Left ventricle myocardium inferior (tissue), 1 donor: Measurements from ENCODE around the gene TP53BP1. TPM values are rescaled to one million over a fixed set of nuclear protein-coding genes. Genes with fewer than 3 reads are reported as not detected.

Source experiments
- DNase-seq: peaks from one replicate; pipeline ENCODE4 v3.0.0-alpha.2; 2020
- H3K27ac ChIP-seq: fragments of 200-600 bp; replicated peaks from 2 replicates; pipeline ENCODE4 v1.8.0; 2021
- H3K27me3 ChIP-seq: fragments of 200-600 bp; 2 replicates; pipeline ENCODE4 v1.8.0; 2021; ENCODE audit warnings: low read depth
- H3K36me3 ChIP-seq: fragments of 200-600 bp; 2 replicates; pipeline ENCODE4 v1.8.0; 2021
- H3K4me1 ChIP-seq: fragments of 200-600 bp; 2 replicates; pipeline ENCODE4 v1.8.0; 2021
- H3K4me3 ChIP-seq: fragments of 200-600 bp; 2 replicates; pipeline ENCODE4 v1.8.0; 2021; ENCODE audit warnings: mild to moderate bottlenecking, moderate library complexity
- H3K9me3 ChIP-seq: fragments of 200-600 bp; replicated peaks from 2 replicates; pipeline ENCODE4 v1.8.0; 2021
- intact Hi-C: fragments of 100-400 bp; cut with micrococcal nuclease; formaldehyde crosslinking; loops from one replicate; pipeline ENCODE4 v1.11.0; 2022
- total RNA-seq: library from RNA; stranded (reverse); fragmentation: NEBNext Ultra II Directional; extraction: Animal tissue kit (Norgen Biotek cat#: 25700); gene quantifications from one replicate; pipeline ENCODE4 v1.2.1, GENCODE V29; 2021
- TF ChIP-seq, protein P1 (sequence below): fragments of 200-600 bp; IDR thresholded peaks from 2 replicates; pipeline ENCODE4 v1.8.0; 2021; ENCODE audit warnings: antibody characterized with exemption, mild to moderate bottlenecking, borderline replicate concordance
- donor health status: DM: no; HTN: yes; CAD: no; lungs with severe emphysema.

Gene TP53BP1
- total RNA-seq, 1 donor from 2014 or later, result 28.6 TPM

DNA sequence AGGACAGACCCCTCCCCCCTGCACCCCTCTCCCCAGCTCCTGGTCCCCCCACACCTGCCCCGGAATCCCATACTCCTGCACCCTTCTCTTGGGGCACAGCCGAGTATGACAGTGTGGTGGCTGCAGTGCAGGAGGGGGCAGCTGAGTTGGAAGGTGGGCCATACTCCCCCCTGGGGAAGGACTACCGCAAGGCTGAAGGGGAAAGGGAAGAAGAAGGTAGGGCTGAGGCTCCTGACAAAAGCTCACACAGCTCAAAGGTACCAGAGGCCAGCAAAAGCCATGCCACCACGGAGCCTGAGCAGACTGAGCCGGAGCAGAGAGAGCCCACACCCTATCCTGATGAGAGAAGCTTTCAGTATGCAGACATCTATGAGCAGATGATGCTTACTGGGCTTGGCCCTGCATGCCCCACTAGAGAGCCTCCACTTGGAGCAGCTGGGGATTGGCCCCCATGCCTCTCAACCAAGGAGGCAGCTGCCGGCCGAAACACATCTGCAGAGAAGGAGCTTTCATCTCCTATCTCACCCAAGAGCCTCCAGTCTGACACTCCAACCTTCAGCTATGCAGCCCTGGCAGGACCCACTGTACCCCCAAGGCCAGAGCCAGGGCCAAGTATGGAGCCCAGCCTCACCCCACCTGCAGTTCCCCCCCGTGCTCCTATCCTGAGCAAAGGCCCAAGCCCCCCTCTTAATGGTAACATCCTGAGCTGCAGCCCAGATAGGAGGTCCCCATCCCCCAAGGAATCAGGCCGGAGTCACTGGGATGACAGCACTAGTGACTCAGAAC lies 34.3 kb upstream of the TP53BP1 start:
- TF ChIP-seq, protein P1, sequence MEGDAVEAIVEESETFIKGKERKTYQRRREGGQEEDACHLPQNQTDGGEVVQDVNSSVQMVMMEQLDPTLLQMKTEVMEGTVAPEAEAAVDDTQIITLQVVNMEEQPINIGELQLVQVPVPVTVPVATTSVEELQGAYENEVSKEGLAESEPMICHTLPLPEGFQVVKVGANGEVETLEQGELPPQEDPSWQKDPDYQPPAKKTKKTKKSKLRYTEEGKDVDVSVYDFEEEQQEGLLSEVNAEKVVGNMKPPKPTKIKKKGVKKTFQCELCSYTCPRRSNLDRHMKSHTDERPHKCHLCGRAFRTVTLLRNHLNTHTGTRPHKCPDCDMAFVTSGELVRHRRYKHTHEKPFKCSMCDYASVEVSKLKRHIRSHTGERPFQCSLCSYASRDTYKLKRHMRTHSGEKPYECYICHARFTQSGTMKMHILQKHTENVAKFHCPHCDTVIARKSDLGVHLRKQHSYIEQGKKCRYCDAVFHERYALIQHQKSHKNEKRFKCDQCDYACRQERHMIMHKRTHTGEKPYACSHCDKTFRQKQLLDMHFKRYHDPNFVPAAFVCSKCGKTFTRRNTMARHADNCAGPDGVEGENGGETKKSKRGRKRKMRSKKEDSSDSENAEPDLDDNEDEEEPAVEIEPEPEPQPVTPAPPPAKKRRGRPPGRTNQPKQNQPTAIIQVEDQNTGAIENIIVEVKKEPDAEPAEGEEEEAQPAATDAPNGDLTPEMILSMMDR, result no peak
- Histone ChIP-seq H3K9me3 (no peaks in the 10 kb centered on the region), H3K27me3 (no peaks in the 10 kb centered on the region), H3K4me3 (no peak overlapping the region), H3K27ac (no peak overlapping the region), H3K4me1 (peaks cover 4% of the 10 kb centered on the region), H3K36me3 (peaks cover 27% of the 10 kb centered on the region)
- no peak for DNase-seq
- intact Hi-C loops, result no loop called here

DNA sequence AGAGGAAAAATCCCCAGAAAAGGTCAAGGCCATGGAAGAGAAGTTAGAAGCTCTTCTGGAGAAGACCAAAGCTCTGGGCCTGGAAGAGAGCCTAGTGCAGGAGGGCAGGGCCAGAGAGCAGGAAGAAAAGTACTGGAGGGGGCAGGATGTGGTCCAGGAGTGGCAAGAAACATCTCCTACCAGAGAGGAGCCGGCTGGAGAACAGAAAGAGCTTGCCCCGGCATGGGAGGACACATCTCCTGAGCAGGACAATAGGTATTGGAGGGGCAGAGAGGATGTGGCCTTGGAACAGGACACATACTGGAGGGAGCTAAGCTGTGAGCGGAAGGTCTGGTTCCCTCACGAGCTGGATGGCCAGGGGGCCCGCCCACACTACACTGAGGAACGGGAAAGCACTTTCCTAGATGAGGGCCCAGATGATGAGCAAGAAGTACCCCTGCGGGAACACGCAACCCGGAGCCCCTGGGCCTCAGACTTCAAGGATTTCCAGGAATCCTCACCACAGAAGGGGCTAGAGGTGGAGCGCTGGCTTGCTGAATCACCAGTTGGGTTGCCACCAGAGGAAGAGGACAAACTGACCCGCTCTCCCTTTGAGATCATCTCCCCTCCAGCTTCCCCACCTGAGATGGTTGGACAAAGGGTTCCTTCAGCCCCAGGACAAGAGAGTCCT lies 33.4 kb upstream of the TP53BP1 start:
- H3K36me3 ChIP-seq, result peaks cover 35% of the 10 kb centered on the region
- TF ChIP-seq, protein P1, result no peak

DNA sequence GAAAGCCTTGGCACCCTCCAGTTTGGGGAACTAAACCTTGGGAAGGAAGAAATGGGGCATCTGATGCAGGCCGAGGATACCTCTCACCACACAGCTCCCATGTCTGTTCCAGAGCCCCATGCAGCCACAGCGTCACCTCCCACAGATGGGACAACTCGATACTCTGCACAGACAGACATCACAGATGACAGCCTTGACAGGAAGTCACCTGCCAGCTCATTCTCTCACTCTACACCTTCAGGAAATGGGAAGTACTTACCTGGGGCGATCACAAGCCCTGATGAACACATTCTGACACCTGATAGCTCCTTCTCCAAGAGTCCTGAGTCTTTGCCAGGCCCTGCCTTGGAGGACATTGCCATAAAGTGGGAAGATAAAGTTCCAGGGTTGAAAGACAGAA lies 32.2 kb upstream of the TP53BP1 start:
- H3K36me3 ChIP-seq, result peaks cover 45% of the 10 kb centered on the region

More for the DNA sequence above, 33.4 kb upstream of the TP53BP1 start:
- no peaks in the 10 kb centered on the region for H3K27me3 ChIP-seq
- intact Hi-C loops, result no loop called here
- no peak overlapping the region for H3K27ac ChIP-seq
- no peak overlapping the region for H3K4me3 ChIP-seq
- no peak for DNase-seq
- H3K4me1 ChIP-seq, result peaks cover 3% of the 10 kb centered on the region
- no peaks in the 10 kb centered on the region for H3K9me3 ChIP-seq

DNA sequence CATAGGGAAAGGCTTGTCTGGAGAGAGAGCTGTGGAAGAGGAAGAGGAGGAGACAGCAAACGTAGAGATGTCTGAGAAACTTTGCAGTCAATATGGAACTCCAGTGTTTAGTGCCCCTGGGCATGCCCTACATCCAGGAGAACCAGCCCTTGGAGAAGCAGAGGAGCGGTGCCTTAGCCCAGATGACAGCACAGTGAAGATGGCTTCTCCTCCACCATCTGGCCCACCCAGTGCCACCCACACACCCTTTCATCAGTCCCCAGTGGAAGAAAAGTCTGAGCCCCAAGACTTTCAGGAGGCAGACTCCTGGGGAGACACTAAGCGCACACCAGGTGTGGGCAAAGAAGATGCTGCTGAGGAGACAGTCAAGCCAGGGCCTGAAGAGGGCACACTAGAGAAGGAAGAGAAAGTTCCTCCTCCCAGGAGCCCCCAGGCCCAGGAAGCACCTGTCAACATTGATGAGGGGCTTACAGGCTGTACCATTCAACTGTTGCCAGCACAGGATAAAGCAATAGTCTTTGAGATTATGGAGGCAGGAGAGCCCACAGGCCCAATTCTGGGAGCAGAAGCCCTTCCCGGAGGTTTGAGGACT lies 31.4 kb upstream of the TP53BP1 start:
- TF ChIP-seq, protein P1, result no peak
- Histone ChIP-seq H3K36me3 (peaks cover 45% of the 10 kb centered on the region), H3K27me3 (no peaks in the 10 kb centered on the region), H3K4me1 (peaks cover 1% of the 10 kb centered on the region), H3K9me3 (no peaks in the 10 kb centered on the region), H3K4me3 (no peak overlapping the region), H3K27ac (no peak overlapping the region)
- intact Hi-C loops, result no loop called here
- no peak for DNase-seq

More for the DNA sequence above, 32.2 kb upstream of the TP53BP1 start:
- TF ChIP-seq, protein P1, result no peak
- Histone ChIP-seq H3K27ac (no peak overlapping the region), H3K27me3 (no peaks in the 10 kb centered on the region), H3K9me3 (no peaks in the 10 kb centered on the region), H3K4me1 (no peaks in the 10 kb centered on the region), H3K4me3 (no peak overlapping the region)
- no peak for DNase-seq
- intact Hi-C loops, result no loop called here

DNA sequence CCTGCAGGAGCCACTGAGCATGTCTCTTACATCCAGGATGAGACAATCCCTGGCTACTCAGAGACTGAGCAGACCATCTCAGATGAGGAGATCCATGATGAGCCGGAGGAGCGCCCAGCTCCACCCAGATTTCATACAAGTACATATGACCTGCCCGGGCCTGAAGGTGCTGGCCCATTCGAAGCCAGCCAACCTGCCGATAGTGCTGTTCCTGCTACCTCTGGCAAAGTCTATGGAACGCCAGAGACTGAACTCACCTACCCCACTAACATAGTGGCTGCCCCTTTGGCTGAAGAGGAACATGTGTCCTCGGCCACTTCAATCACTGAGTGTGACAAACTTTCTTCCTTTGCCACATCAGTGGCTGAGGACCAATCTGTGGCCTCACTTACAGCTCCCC lies 30.7 kb upstream of the TP53BP1 start:
- no peak overlapping the region for H3K27ac ChIP-seq
- H3K36me3 ChIP-seq, result peaks cover 45% of the 10 kb centered on the region
- H3K9me3 ChIP-seq, result no peaks in the 10 kb centered on the region
- H3K4me1 ChIP-seq, result peaks cover 8% of the 10 kb centered on the region
- TF ChIP-seq, protein P1, result no peak
- intact Hi-C loops, result no loop called here
- DNase-seq, result no peak
- H3K4me3 ChIP-seq, result no peak overlapping the region
- no peaks in the 10 kb centered on the region for H3K27me3 ChIP-seq
